Lung (tissue), 12 donors: ENCODE measurements around the gene AUTS2. TPM values are rescaled to one million over a fixed set of nuclear protein-coding genes. Genes with fewer than 3 reads are reported as not detected.
A peak's percentile ranks its signal among the peaks of the same experiment; 100 is the strongest.

ENCODE experiments used
- ATAC-seq: fragments of 200-7000 bp; cut with Tn5 transposase; one replicate; pipeline ENCODE4 v1.9.1; 2020; ENCODE audit warnings: moderate number of reproducible peaks; ENCODE audit not compliant: insufficient read depth, low FRiP score
- DNase-seq, 3 donors: peaks; one replicate each; pipeline ENCODE4 v3.0.0-alpha.2; 2013 to 2017
- H3K27ac ChIP-seq, 2 donors: one replicate each; pipeline ENCODE4 v1.5.1; 2013; ENCODE audit warnings: mild to moderate bottlenecking in 2 of 2, moderate library complexity in 2 of 2, control low read depth in 1 of 2, inconsistent platforms in 1 of 2, low read depth in 1 of 2, low read length in 1 of 2
- H3K27me3 ChIP-seq, 3 donors: one replicate each; pipeline ENCODE4 v1.5.1; 2013; ENCODE audit warnings: low read length in 2 of 3; ENCODE audit not compliant: control insufficient read depth in 3 of 3, insufficient read depth in 3 of 3
- H3K36me3 ChIP-seq, 4 donors: one replicate each; pipeline ENCODE4 v1.5.1; 2013; ENCODE audit warnings: low read length in 4 of 4, mild to moderate bottlenecking in 1 of 4, moderate library complexity in 1 of 4; ENCODE audit not compliant: control insufficient read depth in 4 of 4, insufficient read depth in 4 of 4
- H3K4me1 ChIP-seq, 5 donors: one replicate each; pipeline ENCODE4 v1.5.1; 2013; ENCODE audit warnings: low read length in 5 of 5, mild to moderate bottlenecking in 2 of 5, moderate library complexity in 1 of 5; ENCODE audit not compliant: control insufficient read depth in 5 of 5, insufficient read depth in 5 of 5
- H3K4me3 ChIP-seq: one replicate; pipeline ENCODE4 v1.5.1; 2013; ENCODE audit warnings: mild to moderate bottlenecking, control low read depth, moderate library complexity
- H3K9ac ChIP-seq, 2 donors: one replicate each; pipeline ENCODE4 v1.5.1; 2013; ENCODE audit warnings: low read length in 2 of 2, control low read depth in 1 of 2; ENCODE audit not compliant: insufficient read depth in 1 of 2
- H3K9me3 ChIP-seq, 4 donors: one replicate each; pipeline ENCODE4 v1.5.1; 2013; ENCODE audit warnings: low read length in 3 of 4, mild to moderate bottlenecking in 1 of 4, moderate library complexity in 1 of 4; ENCODE audit not compliant: control insufficient read depth in 4 of 4, insufficient read depth in 3 of 4
- CTCF ChIP-seq: IDR thresholded peaks from 2 replicates; pipeline ENCODE4 v1.5.1; 2012; ENCODE audit warnings: mild to moderate bottlenecking; ENCODE audit errors: control extremely low read depth, extremely low read depth
- WGBS, 2 donors: extraction: QIAGEN DNeasy Blood & Tissue Kit; methylation state at CpG; one replicate each; pipeline ENCODE4 v1.1.7; 2013; 5-methylcytosine and 5-hydroxymethylcytosine counted together
- polyA plus RNA-seq, 2 donors: library from polyadenylated mRNA; stranded (reverse); fragments of 200-250 nt; gene quantifications; one replicate each; pipeline ENCODE4 v1.2.1, GENCODE V29; 2013
- total RNA-seq, 2 donors: library from RNA; depleted of rRNA in 1 of 2; stranded (reverse); fragments of >200 nt in 1 of 2; gene quantifications; one replicate each; pipeline ENCODE4 v1.2.1, GENCODE V29; 2014 to 2021
- donor health status: control.
- donor health status: control.
- donor health status: Bipolar disorder and iron deficiency.
- donor health status: healthy.
- donor health status: DM: yes; HTN: yes; CAD: no.

Gene AUTS2
- total and polyA plus RNA-seq, 4 donors = 11.8 to 115 (median 40.6) TPM

GRCh38 chr7:70612811-70613210 lies 1014.5 kb downstream of the AUTS2 start:
- ATAC-seq = no peak
- TF ChIP-seq CTCF = no peak
- no peak overlapping the region for H3K4me3 ChIP-seq
- H3K27me3 ChIP-seq = no peaks in the 10 kb centered on the region
- H3K27ac ChIP-seq = no peak overlapping the region
- no peak overlapping the region for H3K9ac ChIP-seq
- no peak for DNase-seq
- no peaks in the 10 kb centered on the region for H3K9me3 ChIP-seq
- 96 to 97% methylated on average over 5 of the region's 5 CpGs for WGBS, 2 donors
- H3K4me1 ChIP-seq = peaks cover 0 to 7% (median 0%) of the 10 kb centered on the region in 5 donors
- H3K36me3 ChIP-seq = no peaks in the 10 kb centered on the region

GRCh38 chr7:70614237-70615045 lies 1016.2 kb downstream of the AUTS2 start:
- TF ChIP-seq CTCF = no peak
- no peak overlapping the region for H3K27ac ChIP-seq
- H3K27me3 ChIP-seq = no peaks in the 10 kb centered on the region
- H3K4me3 ChIP-seq = no peak overlapping the region
- DNase-seq = peak; percentile 57 to 70 (median 61)
- no peaks in the 10 kb centered on the region for H3K36me3 ChIP-seq
- no peaks in the 10 kb centered on the region for H3K9me3 ChIP-seq
- no peak overlapping the region for H3K9ac ChIP-seq
- 46 to 56% methylated on average over 13 of the region's 13 CpGs for WGBS, 2 donors
- peaks cover 0 to 15% (median 0%) of the 10 kb centered on the region in 5 donors for H3K4me1 ChIP-seq
- peak; percentile 48 for ATAC-seq

GRCh38 chr7:70615066-70615606 lies 1016.9 kb downstream of the AUTS2 start:
- no peak for ATAC-seq
- no peak for TF ChIP-seq CTCF
- Histone ChIP-seq H3K36me3 (no peaks in the 10 kb centered on the region), H3K4me1 (peaks cover 0 to 15% (median 0%) of the 10 kb centered on the region in 5 donors), H3K27me3 (no peaks in the 10 kb centered on the region), H3K9ac (no peak overlapping the region), H3K4me3 (no peak overlapping the region), H3K9me3 (no peaks in the 10 kb centered on the region), H3K27ac (no peak overlapping the region)
- DNase-seq = no peak
- 65 to 74% methylated on average over 5 of the region's 5 CpGs for WGBS, 2 donors
